Measurements from ENCODE around the gene CBX8. TPM values are rescaled to one million over a fixed set of nuclear protein-coding genes. Genes with fewer than 3 reads are reported as not detected.

CBX8 gene
- polyA plus RNA-seq, 2 of the 4 experiments (the other 2 are of a cell fraction), result 1.5 to 13.1 TPM

GRCh38 chr17:79758271-79758670 lies 38.6 kb downstream of the CBX8 start:
- no peak overlapping the region for H3K4me2 ChIP-seq
- no peak overlapping the region for H3K4me3 ChIP-seq
- DNase-seq (ENCODE audit: low read depth in 1 of 2, low spot score in 1 of 2), result no peak
- no peak for FAIRE-seq
- CTCF ChIA-PET, result interaction anchor here (0.6 to 23.5 kb wide), 6 partner anchors 9 to 892 kb away, joined by 3 to 254 read pairs (median 5); no protein-coding TSS in a partner anchor
- H3K9me3 ChIP-seq, result no peaks in the 10 kb centered on the region
- no peaks in the 10 kb centered on the region for H3K4me1 ChIP-seq
- POLR2A ChIA-PET, result no interaction called here
- TF ChIP-seq ZSCAN20 (CRISPR knock-in tag; IDR thresholded peaks at IDR 0.05) (no peak), ZC3H11A (IDR thresholded peaks at IDR 0.05) (no peak), MAZ (IDR thresholded peaks at IDR 0.05; ENCODE audit: borderline replicate concordance, low read depth, low read length) (no peak), JUNB (IDR thresholded peaks at IDR 0.05) (no peak), HEYL (CRISPR knock-in tag; IDR thresholded peaks at IDR 0.05) (no peak), RAD21 (conservative IDR thresholded peaks at IDR 0.05 in 1 of 2, IDR thresholded peaks at IDR 0.05 in 1 of 2) (no peak), EP300 (IDR thresholded peaks at IDR 0.05) (no peak), RCOR1 (IDR thresholded peaks at IDR 0.05; ENCODE audit: low read depth, low read length) (no peak), HOXA7 (CRISPR knock-in tag; IDR thresholded peaks at IDR 0.05) (no peak), CBX2 (IDR thresholded peaks at IDR 0.05; ENCODE audit: borderline replicate concordance, low read depth) (no peak), REST (IDR thresholded peaks at IDR 0.05) (no peak), EHF (CRISPR knock-in tag; IDR thresholded peaks at IDR 0.05) (no peak), PBX3 (IDR thresholded peaks at IDR 0.05) (no peak), E2F6 (IDR thresholded peaks at IDR 0.05; ENCODE audit: borderline replicate concordance, low read depth) (no peak), FOXS1 (CRISPR knock-in tag; IDR thresholded peaks at IDR 0.05) (no peak), HDAC2 (IDR thresholded peaks at IDR 0.05) (no peak), FOSB (CRISPR knock-in tag; IDR thresholded peaks at IDR 0.05) (no peak), USF2 (IDR thresholded peaks at IDR 0.05) (no peak), FOSL2 (IDR thresholded peaks at IDR 0.05) (no peak), FOSL2 (CRISPR knock-in tag; IDR thresholded peaks at IDR 0.05) (no peak)
- TF ChIP-seq, protein P1, sequence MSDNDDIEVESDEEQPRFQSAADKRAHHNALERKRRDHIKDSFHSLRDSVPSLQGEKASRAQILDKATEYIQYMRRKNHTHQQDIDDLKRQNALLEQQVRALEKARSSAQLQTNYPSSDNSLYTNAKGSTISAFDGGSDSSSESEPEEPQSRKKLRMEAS (IDR thresholded peaks at IDR 0.05), result no peak
- no peak for ATAC-seq
- 91% methylated on average over 6 of the region's 6 CpGs for WGBS (ENCODE audit: missing lambda C conversion rate)
- H3K27ac ChIP-seq, result no peak overlapping the region

GRCh38 chr17:79757140-79757745 lies 39.6 kb downstream of the CBX8 start:
- Histone ChIP-seq H3K4me2 (no peak overlapping the region), H3K4me1 (no peaks in the 10 kb centered on the region), H3K9me3 (no peaks in the 10 kb centered on the region), H3K27ac (no peak overlapping the region), H3K4me3 (no peak overlapping the region)
- ATAC-seq (no peak), DNase-seq (ENCODE audit: low read depth in 1 of 2, low spot score in 1 of 2) (no peak), FAIRE-seq (no peak)
- CTCF ChIA-PET, result interaction anchor here (0.7 to 23.5 kb wide), 3 partner anchors 14 to 32 kb away, joined by 3 to 254 read pairs (median 5); no protein-coding TSS in a partner anchor
- POLR2A ChIA-PET, result interaction anchor here (0.7 kb wide), 1 partner anchor 1570 kb away, joined by 3 read pairs; no protein-coding TSS in a partner anchor
- TF ChIP-seq MAFK (IDR thresholded peaks at IDR 0.05; ENCODE audit: partially characterized antibody) (peak; percentile 35), NPAS2 (CRISPR knock-in tag; IDR thresholded peaks at IDR 0.05; ENCODE audit: borderline replicate concordance) (no peak), ZNF302 (CRISPR knock-in tag; IDR thresholded peaks at IDR 0.05) (no peak), HMGXB4 (CRISPR knock-in tag; IDR thresholded peaks at IDR 0.05; ENCODE audit: borderline replicate concordance) (no peak), CBX2 (IDR thresholded peaks at IDR 0.05; ENCODE audit: borderline replicate concordance, low read depth) (no peak)
- 86% methylated on average over 15 of the region's 15 CpGs for WGBS (ENCODE audit: missing lambda C conversion rate)
